GM12872 (cell line): Measurements from ENCODE around the gene TMF1.

ENCODE experiments used
- TF ChIP-seq, protein P1 (sequence below): IDR thresholded peaks from 3 replicates; pipeline ENCODE4 v1.5.1; 2011; ENCODE audit warnings: low read depth, mild to moderate bottlenecking, low read length, moderate library complexity; ENCODE audit not compliant: insufficient read depth

Gene TMF1

DNA sequence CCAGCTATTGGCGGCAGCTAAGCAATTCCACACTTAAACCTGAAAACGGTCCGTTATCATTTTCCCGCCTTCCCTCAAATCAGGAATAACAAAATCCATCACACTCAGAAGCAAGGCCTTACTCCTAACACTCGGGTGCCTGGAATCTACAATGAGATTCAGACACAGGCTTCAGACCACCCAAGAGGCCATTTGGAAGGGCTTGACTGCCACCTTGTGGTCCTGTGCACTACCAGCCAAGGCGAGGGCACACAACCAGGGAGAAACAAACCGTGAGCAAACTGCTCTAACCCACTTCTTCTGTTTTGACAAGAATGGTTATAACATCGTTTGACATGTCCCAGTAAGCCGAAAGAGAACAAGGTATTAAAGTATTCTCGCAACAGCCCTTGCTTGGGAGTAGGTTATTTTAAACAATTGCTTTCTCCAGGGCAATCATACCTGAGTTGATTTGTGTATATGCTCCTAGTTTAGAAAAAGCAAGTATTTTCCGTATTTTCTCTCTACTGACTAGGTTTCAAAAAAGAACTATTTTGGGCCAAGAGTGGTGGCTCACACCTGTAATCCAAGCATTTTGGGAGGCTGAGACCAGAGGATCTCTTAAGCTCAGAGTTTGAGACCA is 79.7 kb downstream of the TMF1 start:
- TF ChIP-seq, protein P1, sequence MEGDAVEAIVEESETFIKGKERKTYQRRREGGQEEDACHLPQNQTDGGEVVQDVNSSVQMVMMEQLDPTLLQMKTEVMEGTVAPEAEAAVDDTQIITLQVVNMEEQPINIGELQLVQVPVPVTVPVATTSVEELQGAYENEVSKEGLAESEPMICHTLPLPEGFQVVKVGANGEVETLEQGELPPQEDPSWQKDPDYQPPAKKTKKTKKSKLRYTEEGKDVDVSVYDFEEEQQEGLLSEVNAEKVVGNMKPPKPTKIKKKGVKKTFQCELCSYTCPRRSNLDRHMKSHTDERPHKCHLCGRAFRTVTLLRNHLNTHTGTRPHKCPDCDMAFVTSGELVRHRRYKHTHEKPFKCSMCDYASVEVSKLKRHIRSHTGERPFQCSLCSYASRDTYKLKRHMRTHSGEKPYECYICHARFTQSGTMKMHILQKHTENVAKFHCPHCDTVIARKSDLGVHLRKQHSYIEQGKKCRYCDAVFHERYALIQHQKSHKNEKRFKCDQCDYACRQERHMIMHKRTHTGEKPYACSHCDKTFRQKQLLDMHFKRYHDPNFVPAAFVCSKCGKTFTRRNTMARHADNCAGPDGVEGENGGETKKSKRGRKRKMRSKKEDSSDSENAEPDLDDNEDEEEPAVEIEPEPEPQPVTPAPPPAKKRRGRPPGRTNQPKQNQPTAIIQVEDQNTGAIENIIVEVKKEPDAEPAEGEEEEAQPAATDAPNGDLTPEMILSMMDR: peak; percentile 84
